ENCODE measurements around the gene POLA1.

The POLA1 gene

DNA sequence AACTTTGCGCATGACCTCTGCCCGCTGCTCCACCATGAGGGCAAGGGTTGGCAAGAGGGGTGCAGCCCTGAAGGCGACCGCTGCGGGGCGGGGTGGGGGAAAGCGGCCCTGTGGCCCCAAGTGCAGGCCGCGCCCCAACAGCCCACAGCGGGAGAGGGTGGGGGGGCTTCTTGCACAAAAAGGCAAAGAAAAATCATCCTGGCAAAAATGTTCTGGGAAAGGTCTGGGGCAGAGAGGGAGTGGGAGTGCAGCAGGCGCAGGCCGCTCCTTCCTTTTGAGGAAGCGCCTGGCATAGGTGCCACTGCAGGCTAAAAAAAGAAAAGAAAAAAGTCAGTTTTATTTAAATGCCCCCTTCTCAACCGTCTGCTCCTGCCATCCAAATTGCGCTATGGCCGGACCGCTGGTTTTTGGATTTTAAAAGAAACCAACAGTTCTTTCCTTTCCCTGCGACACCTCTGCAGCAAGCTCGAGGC lies 320.7 kb downstream of the POLA1 start:
- Histone ChIP-seq H3K36me3 (ENCODE audit: insufficient read depth, low read length) (no peaks in the 10 kb centered on the region), H3K79me2 (ENCODE audit: control insufficient read depth, insufficient read depth, low read length, unreplicated experiment) (no peaks in the 10 kb centered on the region), H3K4me3 (ENCODE audit: low read depth, low read length) (no peak overlapping the region), H3K4me1 (ENCODE audit: control insufficient read depth, insufficient read depth, low read length, unreplicated experiment) (peaks cover 8% of the 10 kb centered on the region), H2AFZ (ENCODE audit: low read length, unreplicated experiment) (no peak overlapping the region), H3K27ac (ENCODE audit: low read depth, low read length) (no peak overlapping the region), H3K27me3 (ENCODE audit: insufficient read depth, low read length) (peaks cover 96% of the 10 kb centered on the region)

DNA sequence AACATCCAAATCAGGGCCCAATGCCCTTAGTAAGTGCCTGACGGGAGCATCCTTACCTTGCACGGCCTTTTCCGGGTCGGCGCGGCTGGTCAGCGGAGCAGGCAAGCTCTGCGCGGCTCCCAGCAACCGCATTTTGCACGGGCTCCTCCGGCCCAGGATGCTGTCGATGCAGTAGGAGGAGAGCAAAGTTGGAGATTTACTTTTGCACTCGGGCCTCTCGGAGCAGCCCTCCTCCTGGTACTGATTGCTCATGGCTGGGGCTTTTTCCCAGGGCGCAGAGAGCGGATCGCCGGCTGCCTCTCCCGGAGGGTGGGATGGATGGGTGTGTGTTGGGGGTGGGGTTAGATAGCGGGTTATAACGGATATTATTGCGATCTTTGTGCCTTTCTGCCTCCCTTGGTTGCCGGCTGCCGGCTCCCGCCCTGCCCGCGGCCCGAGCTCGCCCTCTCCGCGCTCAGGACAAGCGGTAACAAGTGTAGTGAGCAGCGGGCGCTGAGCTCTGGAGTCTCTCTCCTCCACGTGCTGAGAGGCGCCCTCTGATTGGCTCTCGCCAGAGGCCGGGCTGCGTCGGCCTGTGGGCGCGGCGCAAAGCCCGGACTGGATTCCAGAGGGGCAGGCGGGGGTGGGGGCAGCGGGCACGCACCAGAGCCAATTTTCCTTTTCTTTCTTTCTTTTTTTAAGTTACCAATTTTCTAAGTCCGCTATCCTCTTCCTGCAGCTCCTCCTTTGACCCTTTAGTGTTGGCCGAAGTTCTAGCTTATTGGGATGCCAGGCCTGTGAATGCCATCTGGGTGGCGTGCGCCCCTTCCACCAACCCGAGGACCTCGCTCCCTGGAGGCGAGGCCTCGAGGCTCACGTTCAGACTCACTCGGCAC lies 322.0 kb downstream of the POLA1 start, which contains the start of gene ARX:
TSS of gene ARX (minus strand) at position 480 of the 875 bp plus-strand sequence. CDS start at position 252, 228 bp downstream.
- H2AFZ ChIP-seq (ENCODE audit: low read length, unreplicated experiment), result no peak within 1 kb of the TSS
- H3K4me3 ChIP-seq (ENCODE audit: low read depth, low read length), result no peak within 1 kb of the TSS
- no peaks in the 10 kb centered on the region for H3K36me3 ChIP-seq (ENCODE audit: insufficient read depth, low read length)
- H3K4me1 ChIP-seq (ENCODE audit: control insufficient read depth, insufficient read depth, low read length, unreplicated experiment), result peaks cover 8% of the 10 kb centered on the region
- no peak within 1 kb of the TSS for H3K27ac ChIP-seq (ENCODE audit: low read depth, low read length)
- H3K79me2 ChIP-seq (ENCODE audit: control insufficient read depth, insufficient read depth, low read length, unreplicated experiment), result no peaks in the 10 kb centered on the region
- H3K27me3 ChIP-seq (ENCODE audit: insufficient read depth, low read length), result peaks cover 96% of the 10 kb centered on the region

DNA sequence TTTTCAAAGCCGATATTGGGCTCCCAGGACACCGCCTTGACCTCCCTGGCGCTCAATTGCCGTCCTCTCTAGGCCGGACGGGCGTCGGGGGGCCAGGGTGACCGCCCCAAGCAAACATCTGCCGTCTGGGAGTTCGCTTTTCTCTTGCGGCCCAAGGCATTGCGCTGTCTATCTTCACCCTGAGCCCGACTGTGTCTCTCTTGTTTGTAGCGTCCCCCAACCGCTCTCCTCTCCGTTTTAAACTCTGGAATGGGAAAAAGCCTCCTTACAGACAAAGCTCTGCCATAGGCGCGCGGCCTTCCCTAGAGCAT lies 322.6 kb downstream of the POLA1 start:
- peaks cover 96% of the 10 kb centered on the region for H3K27me3 ChIP-seq (ENCODE audit: insufficient read depth, low read length)
- H2AFZ ChIP-seq (ENCODE audit: low read length, unreplicated experiment), result no peak overlapping the region
- H3K79me2 ChIP-seq (ENCODE audit: control insufficient read depth, insufficient read depth, low read length, unreplicated experiment), result no peaks in the 10 kb centered on the region
- no peaks in the 10 kb centered on the region for H3K36me3 ChIP-seq (ENCODE audit: insufficient read depth, low read length)
- no peak overlapping the region for H3K27ac ChIP-seq (ENCODE audit: low read depth, low read length)
- peaks cover 6% of the 10 kb centered on the region for H3K4me1 ChIP-seq (ENCODE audit: control insufficient read depth, insufficient read depth, low read length, unreplicated experiment)
- H3K4me3 ChIP-seq (ENCODE audit: low read depth, low read length), result no peak overlapping the region

DNA sequence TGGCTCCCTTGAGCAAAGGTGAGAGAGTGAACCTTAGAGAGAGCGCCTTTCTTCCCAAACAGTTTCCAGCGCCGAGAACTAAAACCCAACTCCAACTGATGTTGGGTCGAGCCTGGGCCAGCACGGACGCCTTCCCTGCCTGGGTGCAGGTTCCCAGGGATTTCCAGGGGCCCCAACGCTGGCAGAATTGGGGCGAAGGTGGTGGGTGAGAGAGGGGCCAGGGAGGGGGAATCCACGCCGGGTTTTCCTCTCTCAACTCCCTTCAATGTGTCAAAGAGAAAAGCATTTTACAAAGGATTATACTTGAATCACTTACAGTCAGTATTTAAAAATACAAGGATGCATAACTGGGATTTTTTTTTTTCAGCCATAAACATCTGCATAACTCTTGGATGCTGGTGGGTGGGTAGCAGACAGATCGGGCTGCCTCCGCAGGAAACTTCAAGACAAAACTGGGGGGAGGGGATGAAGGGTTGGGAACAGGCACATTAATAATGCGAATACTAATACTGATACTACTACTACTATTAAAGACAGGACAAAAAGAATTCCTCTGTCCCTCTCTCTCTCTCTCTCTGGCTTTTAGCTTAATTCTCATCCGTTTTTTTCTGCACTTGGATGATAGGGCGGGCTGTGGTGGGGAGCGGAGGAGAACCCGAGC lies 323.4 kb downstream of the POLA1 start:
- H3K27me3 ChIP-seq (ENCODE audit: insufficient read depth, low read length), result peaks cover 96% of the 10 kb centered on the region
- no peaks in the 10 kb centered on the region for H3K79me2 ChIP-seq (ENCODE audit: control insufficient read depth, insufficient read depth, low read length, unreplicated experiment)
- no peak overlapping the region for H3K27ac ChIP-seq (ENCODE audit: low read depth, low read length)
- H2AFZ ChIP-seq (ENCODE audit: low read length, unreplicated experiment), result no peak overlapping the region
- no peaks in the 10 kb centered on the region for H3K36me3 ChIP-seq (ENCODE audit: insufficient read depth, low read length)
- peaks cover 5% of the 10 kb centered on the region for H3K4me1 ChIP-seq (ENCODE audit: control insufficient read depth, insufficient read depth, low read length, unreplicated experiment)
- no peak overlapping the region; the same call in 1 of the 2 replicates for H3K4me3 ChIP-seq (ENCODE audit: low read depth, low read length)

DNA sequence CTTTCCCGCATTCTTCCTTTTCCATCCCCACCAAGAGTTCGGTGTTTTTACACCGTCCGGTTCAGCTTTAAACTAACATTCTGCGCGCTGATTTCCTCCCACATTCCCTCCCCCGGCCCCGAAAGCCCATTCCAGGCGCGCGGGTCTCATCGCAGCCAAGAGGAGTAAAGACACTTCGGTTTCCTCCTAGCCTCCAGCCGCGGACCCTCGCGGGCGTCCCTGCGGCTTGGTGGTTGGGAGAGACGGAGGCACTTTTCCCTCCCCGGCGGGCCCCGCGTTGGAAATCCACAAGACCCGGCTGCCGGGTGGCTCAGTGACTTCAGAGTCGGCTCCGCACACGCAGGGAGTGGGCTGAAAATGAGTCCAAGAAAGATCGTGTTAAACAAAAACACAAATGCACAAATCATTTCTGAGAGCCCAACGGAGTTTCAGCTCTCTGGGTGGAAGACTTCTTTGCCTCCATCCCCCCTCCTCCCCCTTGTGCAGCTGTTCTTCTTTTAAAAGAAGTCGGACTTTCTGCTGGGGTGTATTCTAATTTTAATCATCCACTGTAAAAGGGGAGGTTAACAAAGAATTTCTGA lies 324.0 kb downstream of the POLA1 start:
- Histone ChIP-seq H3K27ac (ENCODE audit: low read depth, low read length) (no peak overlapping the region), H3K4me1 (ENCODE audit: control insufficient read depth, insufficient read depth, low read length, unreplicated experiment) (peaks cover 5% of the 10 kb centered on the region), H3K27me3 (ENCODE audit: insufficient read depth, low read length) (peaks cover 96% of the 10 kb centered on the region), H2AFZ (ENCODE audit: low read length, unreplicated experiment) (no peak overlapping the region), H3K36me3 (ENCODE audit: insufficient read depth, low read length) (no peaks in the 10 kb centered on the region), H3K79me2 (ENCODE audit: control insufficient read depth, insufficient read depth, low read length, unreplicated experiment) (no peaks in the 10 kb centered on the region), H3K4me3 (ENCODE audit: low read depth, low read length) (no peak overlapping the region; the same call in 1 of the 2 replicates)

DNA sequence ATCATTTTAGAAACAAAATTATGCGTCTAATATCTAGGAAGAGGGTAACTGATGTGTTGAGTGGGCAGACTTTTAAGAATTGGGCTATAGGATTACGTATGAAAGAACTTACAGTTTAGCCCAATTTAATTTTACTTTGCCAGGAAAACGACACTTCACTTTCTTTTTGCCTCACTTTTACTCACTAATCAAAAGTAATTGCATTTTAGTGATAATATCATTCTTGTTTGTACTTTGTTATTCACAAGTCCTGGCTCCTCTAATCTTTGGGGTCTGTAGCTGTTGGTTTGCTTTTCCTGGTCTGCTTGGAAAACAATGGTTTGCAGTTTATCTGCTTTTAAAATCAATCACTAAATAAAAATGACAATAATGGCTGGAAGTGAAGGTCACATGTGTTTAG lies 325.0 kb downstream of the POLA1 start:
- Histone ChIP-seq H3K27me3 (ENCODE audit: insufficient read depth, low read length) (peaks cover 99% of the 10 kb centered on the region), H3K4me1 (ENCODE audit: control insufficient read depth, insufficient read depth, low read length, unreplicated experiment) (peaks cover 5% of the 10 kb centered on the region)

DNA sequence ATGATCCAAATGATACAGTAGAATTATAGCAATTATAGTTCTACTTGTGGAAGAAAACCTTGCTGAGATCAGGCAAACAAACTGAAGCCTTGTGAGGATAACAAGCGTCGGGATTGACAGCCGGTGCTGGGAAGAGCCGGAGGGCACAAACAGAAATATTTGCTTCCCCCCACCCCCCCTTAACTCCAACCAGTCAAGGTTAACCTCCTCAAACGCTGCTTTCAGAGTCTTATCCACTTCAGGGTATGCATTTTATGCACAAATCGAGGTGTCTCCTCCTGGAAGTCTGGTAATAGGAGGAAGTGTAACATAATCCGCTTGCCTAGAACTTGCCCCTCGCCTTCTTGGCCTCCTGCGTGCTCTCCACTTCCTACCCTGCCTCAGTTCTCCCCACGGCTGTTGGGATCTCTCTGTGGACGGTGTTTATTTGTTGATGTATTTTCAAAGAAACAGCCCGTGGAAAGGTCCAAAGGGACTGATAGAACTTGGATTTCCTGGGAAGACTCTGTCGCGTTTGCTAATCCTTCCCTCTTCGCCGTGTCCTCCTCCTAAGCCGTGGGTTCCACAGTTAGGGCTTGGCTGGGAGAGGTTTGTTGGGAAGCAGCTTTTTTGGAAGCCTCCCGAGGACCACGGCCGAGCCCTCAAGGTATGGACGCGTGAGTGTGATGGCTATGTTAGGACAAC lies 326.1 kb downstream of the POLA1 start:
- H3K79me2 ChIP-seq (ENCODE audit: control insufficient read depth, insufficient read depth, low read length, unreplicated experiment), result no peaks in the 10 kb centered on the region
- H3K36me3 ChIP-seq (ENCODE audit: insufficient read depth, low read length), result no peaks in the 10 kb centered on the region
- H3K4me3 ChIP-seq (ENCODE audit: low read depth, low read length), result peak overlapping the region; percentile 33; the same call in 1 of the 2 replicates
- H3K27me3 ChIP-seq (ENCODE audit: insufficient read depth, low read length), result peaks cover 99% of the 10 kb centered on the region
- H3K4me1 ChIP-seq (ENCODE audit: control insufficient read depth, insufficient read depth, low read length, unreplicated experiment), result peaks cover 5% of the 10 kb centered on the region
- H3K27ac ChIP-seq (ENCODE audit: low read depth, low read length), result no peak overlapping the region
- H2AFZ ChIP-seq (ENCODE audit: low read length, unreplicated experiment), result no peak overlapping the region

More for the DNA sequence above, 325.0 kb downstream of the POLA1 start:
- Histone ChIP-seq H3K36me3 (ENCODE audit: insufficient read depth, low read length) (no peaks in the 10 kb centered on the region), H3K4me3 (ENCODE audit: low read depth, low read length) (no peak overlapping the region), H3K27ac (ENCODE audit: low read depth, low read length) (no peak overlapping the region), H2AFZ (ENCODE audit: low read length, unreplicated experiment) (no peak overlapping the region), H3K79me2 (ENCODE audit: control insufficient read depth, insufficient read depth, low read length, unreplicated experiment) (no peaks in the 10 kb centered on the region)

DNA sequence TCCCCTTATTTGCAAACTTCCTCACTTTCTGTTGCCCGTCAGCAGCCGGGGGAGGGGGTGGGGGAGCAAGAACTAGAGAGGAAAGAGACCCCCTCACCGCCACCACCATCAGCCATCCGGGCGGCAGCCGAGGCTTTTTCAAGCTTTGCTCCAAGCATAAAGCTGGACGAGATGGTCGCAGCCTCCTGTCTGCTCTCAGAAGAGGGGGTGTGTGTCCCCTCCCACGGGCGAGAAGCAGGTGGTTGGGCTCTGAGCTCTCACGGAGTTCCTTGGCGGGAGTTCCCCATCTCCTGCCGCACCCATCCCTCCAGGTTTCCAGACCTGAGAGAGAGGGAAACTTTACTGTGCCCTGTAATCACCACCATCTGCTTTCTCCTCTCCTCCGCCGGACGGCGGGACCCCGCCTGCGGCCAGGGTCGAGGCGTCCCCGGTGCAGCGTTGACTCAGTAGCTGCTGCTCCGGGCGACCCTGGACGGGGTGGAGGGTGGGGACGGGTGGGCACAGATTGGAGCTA lies 326.7 kb downstream of the POLA1 start:
- H3K36me3 ChIP-seq (ENCODE audit: insufficient read depth, low read length), result no peaks in the 10 kb centered on the region
- no peak overlapping the region for H2AFZ ChIP-seq (ENCODE audit: low read length, unreplicated experiment)
- no peaks in the 10 kb centered on the region for H3K79me2 ChIP-seq (ENCODE audit: control insufficient read depth, insufficient read depth, low read length, unreplicated experiment)
- H3K4me1 ChIP-seq (ENCODE audit: control insufficient read depth, insufficient read depth, low read length, unreplicated experiment), result peaks cover 5% of the 10 kb centered on the region
- peaks cover 99% of the 10 kb centered on the region for H3K27me3 ChIP-seq (ENCODE audit: insufficient read depth, low read length)
- no peak overlapping the region for H3K27ac ChIP-seq (ENCODE audit: low read depth, low read length)
- peak overlapping the region; percentile 33; the same call in 1 of the 2 replicates for H3K4me3 ChIP-seq (ENCODE audit: low read depth, low read length)

DNA sequence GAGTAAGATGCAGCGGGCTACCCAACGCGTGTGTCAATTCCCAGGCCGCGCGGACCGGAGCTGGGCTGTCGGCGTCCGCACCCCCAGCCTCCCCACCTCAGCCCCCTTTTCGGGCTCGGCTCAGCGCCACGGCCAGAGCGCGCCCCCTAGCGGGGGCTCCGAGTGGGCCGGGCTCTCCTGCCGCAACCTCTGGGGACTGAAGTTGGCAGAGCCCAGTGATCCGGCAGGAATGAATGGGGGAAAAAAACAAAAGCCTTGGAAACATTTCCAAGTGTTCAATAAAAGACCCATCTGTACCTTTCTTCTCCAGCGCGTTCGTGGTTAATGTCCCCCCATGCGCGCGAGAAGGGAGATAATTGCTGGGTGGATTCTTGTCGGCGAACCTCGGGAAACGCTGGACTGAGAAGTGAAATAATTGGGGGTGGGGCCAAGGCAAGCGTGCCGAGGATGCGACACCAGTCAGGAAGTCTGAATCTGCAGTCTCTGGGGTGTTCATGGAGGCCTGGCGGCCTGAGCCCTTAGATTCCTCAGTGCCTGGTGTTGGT lies 327.3 kb downstream of the POLA1 start:
- no peak overlapping the region for H2AFZ ChIP-seq (ENCODE audit: low read length, unreplicated experiment)
- peaks cover 5% of the 10 kb centered on the region for H3K4me1 ChIP-seq (ENCODE audit: control insufficient read depth, insufficient read depth, low read length, unreplicated experiment)
- no peak overlapping the region for H3K27ac ChIP-seq (ENCODE audit: low read depth, low read length)
- peaks cover 99% of the 10 kb centered on the region for H3K27me3 ChIP-seq (ENCODE audit: insufficient read depth, low read length)
- H3K36me3 ChIP-seq (ENCODE audit: insufficient read depth, low read length), result no peaks in the 10 kb centered on the region
- no peaks in the 10 kb centered on the region for H3K79me2 ChIP-seq (ENCODE audit: control insufficient read depth, insufficient read depth, low read length, unreplicated experiment)
- H3K4me3 ChIP-seq (ENCODE audit: low read depth, low read length), result peak overlapping the region; percentile 66
